Omental fat pad (tissue), 4 donors: Measurements from ENCODE around the gene DOCK2. TPM values are rescaled to one million over a fixed set of nuclear protein-coding genes. Genes with fewer than 3 reads are reported as not detected.

ENCODE experiments used
- ATAC-seq: fragments of 150-250 bp; one replicate; pipeline ENCODE4 v1.9.1; 2016; ENCODE audit warnings: mild to moderate bottlenecking, moderate library complexity; ENCODE audit not compliant: low FRiP score
- DNase-seq: peaks from one replicate; pipeline ENCODE4 v3.0.0-alpha.2; 2019; ENCODE audit warnings: low spot score
- total RNA-seq, 4 donors: library from RNA; depleted of rRNA; stranded (reverse); fragments of >200 nt; gene quantifications; one replicate each; pipeline ENCODE4 v1.1.0, GENCODE V29; 2016
- TF ChIP-seq, protein P1 (sequence below), 3 donors: fragments of 450-650 bp; IDR thresholded peaks; one replicate each; pipeline ENCODE4 v1.5.1; 2016 to 2017; ENCODE audit warnings: antibody characterized with exemption in 3 of 3, mild to moderate bottlenecking in 3 of 3, moderate library complexity in 2 of 3

DOCK2 gene
- total RNA-seq, 4 donors from 2014 or later, result 28.4 to 55.6 (median 41.3) TPM

DNA sequence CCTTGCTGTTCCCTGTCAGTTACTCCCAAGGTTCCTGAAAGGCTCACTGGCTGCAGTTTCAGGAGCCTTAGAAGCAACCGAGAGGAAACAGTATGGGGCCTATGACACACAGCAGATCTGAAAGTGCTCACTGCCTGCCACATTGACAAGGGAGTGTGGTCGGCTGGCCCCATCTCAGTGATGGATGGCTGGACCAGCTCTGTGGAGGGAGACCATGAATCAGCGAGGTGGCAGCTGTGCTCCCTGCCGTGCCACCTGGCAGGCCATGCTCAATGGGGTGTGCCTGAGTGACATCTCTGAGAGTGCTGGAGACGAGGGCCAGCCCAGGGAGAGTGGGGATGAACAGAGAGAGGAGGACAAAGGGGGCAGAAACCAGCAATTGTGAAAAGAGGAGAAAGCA is 49.1 kb downstream of the DOCK2 start:
- ATAC-seq (no peak), DNase-seq (no peak)
- TF ChIP-seq, protein P1, sequence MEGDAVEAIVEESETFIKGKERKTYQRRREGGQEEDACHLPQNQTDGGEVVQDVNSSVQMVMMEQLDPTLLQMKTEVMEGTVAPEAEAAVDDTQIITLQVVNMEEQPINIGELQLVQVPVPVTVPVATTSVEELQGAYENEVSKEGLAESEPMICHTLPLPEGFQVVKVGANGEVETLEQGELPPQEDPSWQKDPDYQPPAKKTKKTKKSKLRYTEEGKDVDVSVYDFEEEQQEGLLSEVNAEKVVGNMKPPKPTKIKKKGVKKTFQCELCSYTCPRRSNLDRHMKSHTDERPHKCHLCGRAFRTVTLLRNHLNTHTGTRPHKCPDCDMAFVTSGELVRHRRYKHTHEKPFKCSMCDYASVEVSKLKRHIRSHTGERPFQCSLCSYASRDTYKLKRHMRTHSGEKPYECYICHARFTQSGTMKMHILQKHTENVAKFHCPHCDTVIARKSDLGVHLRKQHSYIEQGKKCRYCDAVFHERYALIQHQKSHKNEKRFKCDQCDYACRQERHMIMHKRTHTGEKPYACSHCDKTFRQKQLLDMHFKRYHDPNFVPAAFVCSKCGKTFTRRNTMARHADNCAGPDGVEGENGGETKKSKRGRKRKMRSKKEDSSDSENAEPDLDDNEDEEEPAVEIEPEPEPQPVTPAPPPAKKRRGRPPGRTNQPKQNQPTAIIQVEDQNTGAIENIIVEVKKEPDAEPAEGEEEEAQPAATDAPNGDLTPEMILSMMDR (IDR thresholded peaks at IDR 0.05), result no peak

DNA sequence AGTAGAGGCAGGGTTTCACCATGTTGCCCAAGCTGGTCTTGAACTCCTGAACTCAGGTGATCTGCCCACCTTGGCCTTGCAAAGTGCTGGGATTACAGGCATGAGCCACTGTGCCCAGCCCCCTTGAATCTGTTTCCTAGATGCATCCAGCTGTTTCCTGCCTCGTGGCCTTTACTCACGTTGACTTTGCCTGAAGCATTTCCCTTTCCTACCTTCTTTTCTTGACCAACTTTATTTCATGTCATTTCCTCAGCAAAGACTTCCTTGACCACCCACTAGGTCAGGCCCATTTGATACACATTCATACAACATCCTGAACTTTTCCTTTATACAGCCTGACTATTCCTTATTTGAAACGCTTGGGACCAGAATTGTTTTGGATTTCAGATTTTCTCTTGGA is 51.0 kb downstream of the DOCK2 start:
- no peak for ATAC-seq
- TF ChIP-seq, protein P1 (IDR thresholded peaks at IDR 0.05), result no peak
- DNase-seq, result no peak

DNA sequence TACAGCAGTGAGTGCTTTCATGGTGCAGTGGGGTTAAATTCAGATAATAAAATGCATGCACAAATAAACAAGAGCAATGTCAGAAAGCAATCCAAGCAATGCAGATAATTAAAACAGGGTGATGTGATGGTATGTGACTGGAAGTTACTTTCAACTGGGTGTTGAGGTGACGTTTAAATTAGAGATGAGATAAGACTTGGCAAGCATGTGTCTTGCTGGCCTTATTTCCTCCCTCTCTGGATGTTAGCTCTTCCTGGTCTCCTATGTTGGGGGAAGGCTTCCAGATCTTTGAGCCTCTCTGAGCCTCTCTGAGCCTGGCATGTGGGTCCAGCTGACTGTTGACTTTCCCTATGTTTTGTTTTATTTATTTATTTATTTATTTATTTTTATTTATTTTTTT is 54.4 kb downstream of the DOCK2 start:
- ATAC-seq (no peak), DNase-seq (no peak)
- TF ChIP-seq, protein P1 (IDR thresholded peaks at IDR 0.05), result no peak

DNA sequence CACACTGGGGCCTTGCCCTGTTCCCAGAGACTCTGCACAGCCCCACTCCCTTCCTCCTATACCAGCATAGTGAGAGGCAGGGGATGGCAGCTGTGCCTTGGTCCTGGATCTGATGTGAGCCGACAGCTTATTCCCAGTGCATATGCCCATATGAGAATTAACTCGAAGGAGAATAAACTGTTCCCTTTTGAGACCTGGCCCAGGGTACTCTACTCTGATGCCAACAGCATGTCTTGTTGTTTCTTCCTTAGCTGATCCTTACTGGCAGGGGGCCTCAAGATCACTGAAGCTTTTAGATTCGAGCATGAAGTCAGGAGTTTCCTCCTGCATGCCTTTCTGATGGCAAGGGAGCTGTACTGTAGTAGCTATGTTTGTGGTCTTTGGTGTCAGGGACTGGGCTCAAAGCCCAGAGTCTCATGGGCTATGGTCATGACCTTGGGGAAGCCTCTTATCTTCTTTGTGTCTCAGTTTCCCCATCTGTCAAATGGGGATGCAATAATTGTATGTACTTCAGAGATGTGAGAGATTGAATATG is 57.1 kb downstream of the DOCK2 start:
- no peak for DNase-seq
- ATAC-seq, result no peak
- TF ChIP-seq, protein P1 (IDR thresholded peaks at IDR 0.05), result no peak

DNA sequence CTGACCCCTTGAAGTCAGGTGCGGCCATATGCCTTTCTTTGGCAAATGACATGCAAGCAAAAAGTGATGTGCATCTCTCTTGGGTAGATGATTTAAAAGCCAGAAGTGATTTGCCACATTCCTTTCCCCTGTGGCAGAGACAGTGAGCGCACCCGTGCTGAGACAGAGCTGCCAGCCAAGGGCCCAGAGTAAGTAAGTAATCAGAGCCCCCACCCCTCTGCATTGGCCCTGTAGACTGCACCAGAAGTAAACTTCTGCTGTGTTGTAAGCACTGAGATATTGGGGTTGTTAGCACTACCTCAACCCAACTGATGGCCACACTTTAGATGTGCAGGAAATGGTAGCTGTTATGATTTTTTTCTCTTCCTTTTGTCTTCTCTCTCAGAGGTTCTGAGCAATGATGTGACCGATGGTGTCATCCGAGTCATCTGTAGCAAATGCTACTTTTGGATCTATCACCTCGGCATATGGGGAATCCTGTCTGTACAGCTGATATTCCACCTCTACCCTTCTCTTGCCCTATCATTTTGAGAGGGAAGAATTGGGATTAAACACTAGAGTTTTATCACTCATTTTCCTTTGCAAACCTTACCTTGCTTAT is 58.0 kb downstream of the DOCK2 start:
- ATAC-seq (no peak), DNase-seq (no peak)
- TF ChIP-seq, protein P1 (IDR thresholded peaks at IDR 0.05), result no peak

DNA sequence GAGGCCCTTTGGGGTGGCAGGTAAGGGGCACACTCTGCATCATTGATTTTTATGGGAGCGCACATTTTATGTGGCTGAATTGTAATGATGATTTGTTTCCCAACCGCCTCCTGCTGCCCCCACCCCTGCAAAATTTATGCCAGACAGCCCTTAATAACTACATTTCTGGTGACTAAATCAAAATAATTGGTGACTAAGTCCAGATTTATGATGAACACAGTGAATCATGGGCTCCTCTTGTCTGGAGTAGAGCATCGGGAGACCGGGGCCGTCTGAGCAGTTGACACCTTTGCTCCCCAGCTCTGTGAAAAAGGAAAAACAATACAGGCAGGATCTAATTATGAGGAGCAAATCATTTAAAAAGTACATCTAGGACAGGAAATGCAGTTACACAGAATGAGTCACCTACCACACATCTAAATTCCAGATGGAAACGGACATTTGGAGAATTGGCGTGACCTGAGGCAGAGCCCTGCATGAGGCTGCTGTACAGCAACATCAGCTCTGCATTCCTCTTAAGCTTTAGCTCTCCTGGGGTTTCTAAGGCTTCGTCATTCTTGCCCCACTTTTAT is 58.9 kb downstream of the DOCK2 start:
- TF ChIP-seq, protein P1 (IDR thresholded peaks at IDR 0.05), result no peak
- no peak for DNase-seq
- ATAC-seq, result no peak
